ENCODE measurements around the gene ME3.
"Not testable (repeated sequence)": the region's sequence is repeated elsewhere in the genome, so short reads cannot be mapped to it uniquely, and the experiment has no call there.

The ME3 gene

GRCh38 chr11:86551288-86552092 is 120.9 kb downstream of the ME3 start:
- DNase-seq, result no peak

GRCh38 chr11:86550757-86551156 is 121.7 kb downstream of the ME3 start:
- DNase-seq, result no peak

- DNase-seq, result no peak
Observed at GRCh38 chr11:86548271-86548917, 124.0 kb downstream of the ME3 start.

GRCh38 chr11:86547727-86548126 is 124.7 kb downstream of the ME3 start:
- DNase-seq, result no peak

- not testable (repeated sequence) for DNase-seq
Observed at GRCh38 chr11:86541299-86541698, 131.1 kb downstream of the ME3 start.

GRCh38 chr11:86538223-86538548 is 134.2 kb downstream of the ME3 start:
- DNase-seq, result no peak

- no peak for DNase-seq
Observed at GRCh38 chr11:86537541-86538222, 134.7 kb downstream of the ME3 start.

- DNase-seq, result no peak
Observed at GRCh38 chr11:86535773-86536172, 136.6 kb downstream of the ME3 start.

GRCh38 chr11:86524620-86525352 is 147.6 kb downstream of the ME3 start:
- DNase-seq, result no peak

GRCh38 chr11:86523738-86524619 is 148.4 kb downstream of the ME3 start:
- no peak for DNase-seq

- not testable (repeated sequence) for DNase-seq
Observed at GRCh38 chr11:86522512-86522911, 149.9 kb downstream of the ME3 start.

- DNase-seq, result no peak
Observed at GRCh38 chr11:86519064-86519911, 153.1 kb downstream of the ME3 start.

- no peak for DNase-seq
Observed at GRCh38 chr11:86518211-86518610, 154.2 kb downstream of the ME3 start.

- no peak for DNase-seq
Observed at GRCh38 chr11:86517557-86517956, 154.9 kb downstream of the ME3 start.

- DNase-seq, result no peak
Observed at GRCh38 chr11:86515297-86516094, 156.9 kb downstream of the ME3 start.

GRCh38 chr11:86514453-86514852 is 158.0 kb downstream of the ME3 start:
- no peak for DNase-seq

- no peak for DNase-seq
Observed at GRCh38 chr11:86513746-86514373, 158.6 kb downstream of the ME3 start.

GRCh38 chr11:86513138-86513537 is 159.3 kb downstream of the ME3 start:
- DNase-seq, result no peak

- no peak for DNase-seq
Observed at GRCh38 chr11:86511086-86511551, 161.3 kb downstream of the ME3 start.

GRCh38 chr11:86510674-86511073 is 161.7 kb downstream of the ME3 start:
- DNase-seq, result no peak

Data from activated T-cell treated with anti-CD3 and anti-CD28 coated beads for 4 hours (primary cell).